CD4-positive, alpha-beta T cell (primary cell): ENCODE measurements around the gene FECH. TPM values are rescaled to one million over a fixed set of nuclear protein-coding genes. Genes with fewer than 3 reads are reported as not detected.

Source experiments
- ATAC-seq: fragments of 200-7000 bp; cut with Tn5 transposase; one replicate; pipeline ENCODE4 v1.10.0; 2022; ENCODE audit warnings: mild to moderate bottlenecking; ENCODE audit not compliant: poor library complexity
- CTCF ChIA-PET: fragments of 350-600 bp; sonication (Branson Sonifier 250); formaldehyde crosslinking; loops from one replicate; lab custom pipeline; 2021; ENCODE audit warnings: antibody characterized with exemption, inconsistent platforms; lab: Charles Lee
- POLR2A ChIA-PET: fragments of 350-600 bp; sonication (Branson Sonifier 250); formaldehyde crosslinking; loops from one replicate; lab custom pipeline; 2021; ENCODE audit warnings: antibody characterized with exemption, inconsistent platforms; lab: Charles Lee
- DNase-seq, 14 experiments: peaks; one replicate each; pipeline ENCODE4 v3.0.0-alpha.2; 2013 to 2020; ENCODE audit warnings: mixed read lengths in 2 of 14
- H3K27ac ChIP-seq, 2 donors: one replicate each; pipeline versions ENCODE4 v1.5.1 to v1.7.0; 2013; ENCODE audit warnings: low read length in 2 of 2, low read depth in 1 of 2, mild to moderate bottlenecking in 1 of 2
- H3K27me3 ChIP-seq, 2 experiments: 1 replicate in 1 of 2; 2 replicates in 1 of 2; pipeline versions ENCODE4 v1.6.1 to v1.7.0; 2013; ENCODE audit warnings: low read length in 2 of 2, control low read depth in 1 of 2, mild to moderate bottlenecking in 1 of 2, moderate library complexity in 1 of 2; ENCODE audit not compliant: insufficient read depth in 2 of 2, control insufficient read depth in 1 of 2
- H3K36me3 ChIP-seq: one replicate; pipeline ENCODE4 v1.6.1; 2013; ENCODE audit warnings: low read length, control low read depth; ENCODE audit not compliant: insufficient read depth
- H3K4me1 ChIP-seq: one replicate; pipeline ENCODE4 v1.6.1; 2013; ENCODE audit warnings: low read length, control low read depth; ENCODE audit not compliant: insufficient read depth
- H3K4me3 ChIP-seq: one replicate; pipeline ENCODE4 v1.5.1; 2013; ENCODE audit warnings: mild to moderate bottlenecking, low read length, moderate library complexity
- H3K9me3 ChIP-seq, 2 experiments: 1 replicate in 1 of 2; 2 replicates in 1 of 2; pipeline versions ENCODE4 v1.6.1 to v1.7.0; 2013; ENCODE audit warnings: low read length in 2 of 2, mild to moderate bottlenecking in 2 of 2, control low read depth in 1 of 2, moderate library complexity in 1 of 2; ENCODE audit not compliant: control insufficient read depth in 1 of 2, insufficient read depth in 1 of 2
- H3K27ac Mint-ChIP-seq: one replicate; pipeline ENCODE4 v1.8.0; 2020; ENCODE audit warnings: mixed read lengths
- H3K27me3 Mint-ChIP-seq: one replicate; pipeline ENCODE4 v1.8.0; 2021; ENCODE audit warnings: mixed read lengths
- H3K36me3 Mint-ChIP-seq: one replicate; pipeline ENCODE4 v1.8.0; 2021; ENCODE audit warnings: low read depth, mixed read lengths
- H3K4me1 Mint-ChIP-seq: one replicate; pipeline ENCODE4 v1.8.0; 2021; ENCODE audit warnings: low read depth, mixed read lengths
- H3K4me3 Mint-ChIP-seq: one replicate; pipeline ENCODE4 v1.8.0; 2020; ENCODE audit warnings: mild to moderate bottlenecking, mixed read lengths
- H3K9me3 Mint-ChIP-seq: one replicate; pipeline ENCODE4 v1.8.0; 2020; ENCODE audit warnings: mixed read lengths
- intact Hi-C, 2 experiments: fragments of 100-400 bp; cut with DNase I in 1 of 2; cut with micrococcal nuclease in 1 of 2; formaldehyde crosslinking; loops; one replicate each; pipeline versions ENCODE4 v1.15.1 to v1.9.0; 2023 to 2025; cut with DNase I, micrococcal nuclease
- total RNA-seq, 174 experiments: library from RNA in 2 of 174; stranded (reverse) in 2 of 174; gene quantifications; one replicate each; pipeline ENCODE4 v1.2.3 and lab custom pipeline; 2021 to 2026
- TF ChIP-seq, protein P1 (sequence below): fragments of 200-600 bp; IDR thresholded peaks from one replicate; pipeline ENCODE4 v1.8.0; 2022; ENCODE audit warnings: antibody characterized with exemption, mild to moderate bottlenecking

The FECH gene
- total RNA-seq, 2 experiments from 2014 or later: 7.5 to 8.1 TPM

- no peaks in the 10 kb centered on the region for H3K36me3 ChIP-seq
- Mint-ChIP-seq H3K36me3 (peaks cover 8% of the 10 kb centered on the region), H3K27ac (peak overlapping the region; percentile 88), H3K27me3 (no peaks in the 10 kb centered on the region), H3K4me1 (peaks cover 18% of the 10 kb centered on the region), H3K9me3 (no peaks in the 10 kb centered on the region), H3K4me3 (peak overlapping the region; percentile 96)
- no peaks in the 10 kb centered on the region for H3K9me3 ChIP-seq
- no peak overlapping the region for H3K27ac ChIP-seq
- DNase-seq: no peak
- ChIA-PET POLR2A (interaction anchor here (1.5 to 3.7 kb wide), 2 partner anchors 10 to 13 kb away, joined by 3 to 58 read pairs; partner anchors contain the start of gene NARS1), CTCF (interaction anchor here (0.7 to 1.8 kb wide), 4 partner anchors 9 to 412 kb away, joined by 4 to 7 read pairs (median 5); partner anchors contain the start of genes NARS1 and NEDD4L)
- TF ChIP-seq, protein P1, sequence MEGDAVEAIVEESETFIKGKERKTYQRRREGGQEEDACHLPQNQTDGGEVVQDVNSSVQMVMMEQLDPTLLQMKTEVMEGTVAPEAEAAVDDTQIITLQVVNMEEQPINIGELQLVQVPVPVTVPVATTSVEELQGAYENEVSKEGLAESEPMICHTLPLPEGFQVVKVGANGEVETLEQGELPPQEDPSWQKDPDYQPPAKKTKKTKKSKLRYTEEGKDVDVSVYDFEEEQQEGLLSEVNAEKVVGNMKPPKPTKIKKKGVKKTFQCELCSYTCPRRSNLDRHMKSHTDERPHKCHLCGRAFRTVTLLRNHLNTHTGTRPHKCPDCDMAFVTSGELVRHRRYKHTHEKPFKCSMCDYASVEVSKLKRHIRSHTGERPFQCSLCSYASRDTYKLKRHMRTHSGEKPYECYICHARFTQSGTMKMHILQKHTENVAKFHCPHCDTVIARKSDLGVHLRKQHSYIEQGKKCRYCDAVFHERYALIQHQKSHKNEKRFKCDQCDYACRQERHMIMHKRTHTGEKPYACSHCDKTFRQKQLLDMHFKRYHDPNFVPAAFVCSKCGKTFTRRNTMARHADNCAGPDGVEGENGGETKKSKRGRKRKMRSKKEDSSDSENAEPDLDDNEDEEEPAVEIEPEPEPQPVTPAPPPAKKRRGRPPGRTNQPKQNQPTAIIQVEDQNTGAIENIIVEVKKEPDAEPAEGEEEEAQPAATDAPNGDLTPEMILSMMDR: no peak
- intact Hi-C loops: loop anchor here (1.0 to 5.0 kb wide), 5 partner anchors 10 to 992 kb away; partner anchors contain the start of genes NARS1 (in 2 of the 2) and TXNL1 (in 1 of the 2)
- ATAC-seq: no peak
- H3K27me3 ChIP-seq: no peaks in the 10 kb centered on the region
- H3K4me3 ChIP-seq: peak overlapping the region; percentile 64
- H3K4me1 ChIP-seq: peaks cover 20% of the 10 kb centered on the region
Observed at GRCh38 chr18:57630754-57631595, 44.5 kb upstream of the FECH start.

- POLR2A ChIA-PET: interaction anchor here (1.0 to 3.7 kb wide), 3 partner anchors 9 to 44 kb away, joined by 3 to 58 read pairs (median 3); partner anchors contain the start of genes FECH and NARS1
- Mint-ChIP-seq H3K27ac (peak overlapping the region; percentile 88), H3K27me3 (no peaks in the 10 kb centered on the region), H3K9me3 (no peaks in the 10 kb centered on the region), H3K4me3 (peak overlapping the region; percentile 96), H3K4me1 (peaks cover 18% of the 10 kb centered on the region), H3K36me3 (peaks cover 4% of the 10 kb centered on the region)
- peaks cover 20% of the 10 kb centered on the region for H3K4me1 ChIP-seq
- CTCF ChIA-PET: interaction anchor here (0.7 to 1.8 kb wide), 5 partner anchors 8 to 413 kb away, joined by 3 to 7 read pairs (median 5); partner anchors contain the start of genes FECH, NARS1 and NEDD4L
- no peaks in the 10 kb centered on the region for H3K36me3 ChIP-seq
- H3K9me3 ChIP-seq: no peaks in the 10 kb centered on the region
- intact Hi-C loops: loop anchor here (1.0 to 5.0 kb wide), 5 partner anchors 9 to 991 kb away; partner anchors contain the start of genes NARS1 (in 2 of the 2) and TXNL1 (in 1 of the 2)
- TF ChIP-seq, protein P1: peak; percentile 75
- H3K4me3 ChIP-seq: peak overlapping the region; percentile 64
- H3K27me3 ChIP-seq: no peaks in the 10 kb centered on the region
- peak; percentile 99 for ATAC-seq
- DNase-seq: peak; percentile 91 to 97 (median 93)
- peak overlapping the region; percentile 38 to 50 for H3K27ac ChIP-seq
Observed at GRCh38 chr18:57630002-57630753, 43.7 kb upstream of the FECH start.

GRCh38 chr18:57629422-57629821, 42.9 kb upstream of the FECH start:
- POLR2A ChIA-PET: interaction anchor here (1.0 to 3.7 kb wide), 2 partner anchors 8 to 43 kb away, joined by 3 to 58 read pairs; partner anchors contain the start of genes FECH and NARS1
- peak overlapping the region; percentile 64 for H3K4me3 ChIP-seq
- no peaks in the 10 kb centered on the region for H3K27me3 ChIP-seq
- Mint-ChIP-seq H3K4me1 (peaks cover 18% of the 10 kb centered on the region), H3K27me3 (no peaks in the 10 kb centered on the region), H3K4me3 (peak overlapping the region; percentile 96), H3K9me3 (no peaks in the 10 kb centered on the region), H3K27ac (no peak overlapping the region), H3K36me3 (peaks cover 4% of the 10 kb centered on the region)
- H3K9me3 ChIP-seq: no peaks in the 10 kb centered on the region
- intact Hi-C loops: loop anchor here in 1 of 2 experiments (5.0 to 10.0 kb wide), 3 partner anchors 495 to 1725 kb away; partner anchors contain the start of gene LMAN1
- H3K27ac ChIP-seq: peak overlapping the region in 1 of 2 donors; percentile 50
- TF ChIP-seq, protein P1: no peak
- peaks cover 20% of the 10 kb centered on the region for H3K4me1 ChIP-seq
- no peaks in the 10 kb centered on the region for H3K36me3 ChIP-seq
- CTCF ChIA-PET: interaction anchor here (0.8 to 1.8 kb wide), 2 partner anchors 18 to 43 kb away, joined by 3 to 7 read pairs; partner anchors contain the start of gene FECH
- ATAC-seq: no peak
- peak in 1 of 14 experiments; percentile 21 for DNase-seq
